ENCODE data around the gene SLC20A1. TPM values are rescaled to one million over a fixed set of nuclear protein-coding genes. Genes with fewer than 3 reads are reported as not detected.

The SLC20A1 gene
- total and polyA plus RNA-seq, 3 experiments from 2014 or later = 68.0 to 105 (median 102) TPM

DNA sequence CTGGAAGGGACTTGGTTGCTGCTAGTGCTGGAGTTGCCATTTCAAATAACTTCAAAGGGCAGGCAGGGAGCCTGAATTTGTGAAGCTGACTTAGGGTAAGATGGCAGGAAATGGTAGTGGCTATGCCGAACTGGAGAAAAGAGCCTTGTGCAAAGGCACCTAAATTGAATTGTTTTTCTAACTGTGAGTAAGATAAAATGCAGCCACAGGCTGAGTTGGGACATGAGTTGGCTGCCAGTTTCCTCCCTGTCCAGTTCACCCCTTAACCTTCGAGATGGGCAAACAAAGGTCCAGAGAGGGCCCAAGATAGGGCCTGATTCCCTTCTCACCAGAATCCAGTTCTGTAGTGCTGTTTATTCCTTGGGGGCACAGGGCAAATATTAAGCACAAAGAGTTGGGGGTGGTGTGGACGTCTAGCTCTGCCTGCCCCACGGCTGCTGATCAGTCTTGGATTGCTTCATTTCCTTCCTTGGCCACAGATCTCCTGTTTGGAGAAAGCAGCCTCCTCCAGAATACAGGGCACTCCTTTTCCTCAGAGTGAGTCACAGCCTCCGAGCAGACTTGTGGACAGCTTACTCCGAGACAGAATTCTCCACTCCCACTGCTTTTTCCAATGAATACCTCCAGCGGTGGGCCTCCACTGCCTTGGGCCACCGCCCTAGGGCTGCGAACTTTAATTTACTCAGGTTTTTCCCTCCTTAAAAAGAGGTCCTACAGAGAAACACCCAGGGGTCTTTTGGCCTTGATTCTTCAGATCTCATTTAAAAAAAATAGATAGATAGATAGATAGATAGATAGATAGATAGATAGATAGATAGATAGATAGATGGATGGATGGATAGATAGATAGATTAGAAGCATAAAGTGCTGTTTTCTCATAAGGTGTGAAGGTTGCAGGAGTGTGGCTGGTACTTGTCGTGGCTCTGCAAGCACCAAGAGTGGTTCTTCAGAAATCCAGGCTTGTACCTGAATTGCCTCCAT is 18.4 kb upstream of the SLC20A1 start:
- H3K27me3 Mint-ChIP-seq = peaks cover 0 to 2% of the 10 kb centered on the region in 2 donors
- ChIA-PET POLR2A (interaction anchor here (0.5 to 1.5 kb wide), 3 partner anchors 18 to 102 kb away, joined by 3 to 9 read pairs (median 4); partner anchors contain the start of gene SLC20A1), CTCF (interaction anchor here (0.6 to 12.6 kb wide), 16 partner anchors 8 to 104 kb away, joined by 3 to 147 read pairs (median 7); partner anchors contain the start of gene SLC20A1)
- H3K4me1 ChIP-seq (ENCODE audit: insufficient read depth, low read length) = peaks cover 80% of the 10 kb centered on the region
- no peaks in the 10 kb centered on the region for H3K27me3 ChIP-seq (ENCODE audit: insufficient read depth, low read length, poor library complexity, severe bottlenecking)
- no peaks in the 10 kb centered on the region for H3K9me3 ChIP-seq (ENCODE audit: low read length)
- H3K27ac ChIP-seq (ENCODE audit: low read depth, low read length) = no peak overlapping the region
- peaks cover 74 to 85% (median 82%) of the 10 kb centered on the region in 3 donors for H3K4me1 Mint-ChIP-seq
- H3K36me3 ChIP-seq (ENCODE audit: insufficient read depth, low read length) = no peaks in the 10 kb centered on the region
- peak overlapping the region; percentile 58 for H3K4me3 ChIP-seq (ENCODE audit: low read length)
- peak overlapping the region in 7 of 8 donors; percentile 79 to 96 (median 88) for H3K27ac Mint-ChIP-seq
- H3K36me3 Mint-ChIP-seq = peaks cover 0 to 3% (median 2%) of the 10 kb centered on the region in 3 donors
- peaks cover 0 to 4% (median 0%) of the 10 kb centered on the region in 5 donors for H3K9me3 Mint-ChIP-seq
- peak overlapping the region; percentile 64 to 88 (median 72) for H3K4me3 Mint-ChIP-seq
- DNase-seq = no peak

DNA sequence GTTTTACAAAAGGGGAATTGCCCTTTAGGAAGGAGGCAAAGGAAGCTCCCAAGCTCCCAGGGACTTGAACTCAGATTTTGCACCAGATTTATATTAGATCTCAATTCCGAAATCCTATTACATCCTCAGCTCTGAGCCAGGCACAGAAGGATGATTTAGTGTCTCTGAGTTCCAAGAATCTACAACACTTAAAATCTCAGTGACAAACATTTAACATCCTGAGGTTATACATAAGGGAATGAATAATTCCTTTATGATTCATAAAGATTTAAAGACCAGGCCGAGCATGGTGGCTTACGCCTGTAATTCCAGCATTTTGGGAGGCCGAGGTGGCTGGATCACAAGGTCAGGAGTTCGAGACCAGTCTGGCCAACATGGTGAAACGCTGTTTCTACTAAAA is 16.5 kb upstream of the SLC20A1 start:
- DNase-seq = no peak
- H3K9me3 ChIP-seq (ENCODE audit: low read length) = no peaks in the 10 kb centered on the region
- H3K27me3 ChIP-seq (ENCODE audit: insufficient read depth, low read length, poor library complexity, severe bottlenecking) = no peaks in the 10 kb centered on the region
- peak overlapping the region in 2 of 7 donors; percentile 44 to 59 for H3K4me3 Mint-ChIP-seq
- peak overlapping the region in 6 of 8 donors; percentile 7 to 97 (median 94) for H3K27ac Mint-ChIP-seq
- CTCF ChIA-PET = interaction anchor here (1.3 to 12.6 kb wide), 5 partner anchors 8 to 97 kb away, joined by 3 to 147 read pairs (median 71); partner anchors contain the start of gene SLC20A1
- H3K4me3 ChIP-seq (ENCODE audit: low read length) = no peak overlapping the region
- peaks cover 93% of the 10 kb centered on the region for H3K4me1 ChIP-seq (ENCODE audit: insufficient read depth, low read length)
- H3K36me3 ChIP-seq (ENCODE audit: insufficient read depth, low read length) = no peaks in the 10 kb centered on the region
- no peak overlapping the region for H3K27ac ChIP-seq (ENCODE audit: low read depth, low read length)
- peaks cover 0 to 4% (median 0%) of the 10 kb centered on the region in 5 donors for H3K9me3 Mint-ChIP-seq
- peaks cover 0 to 2% of the 10 kb centered on the region in 2 donors for H3K27me3 Mint-ChIP-seq
- peaks cover 0 to 3% (median 2%) of the 10 kb centered on the region in 3 donors for H3K36me3 Mint-ChIP-seq
- POLR2A ChIA-PET = interaction anchor here (0.6 to 8.0 kb wide), 3 partner anchors 17 to 63 kb away, joined by 3 to 96 read pairs (median 4); partner anchors contain the start of gene SLC20A1
- peaks cover 82 to 95% (median 95%) of the 10 kb centered on the region in 3 donors for H3K4me1 Mint-ChIP-seq

DNA sequence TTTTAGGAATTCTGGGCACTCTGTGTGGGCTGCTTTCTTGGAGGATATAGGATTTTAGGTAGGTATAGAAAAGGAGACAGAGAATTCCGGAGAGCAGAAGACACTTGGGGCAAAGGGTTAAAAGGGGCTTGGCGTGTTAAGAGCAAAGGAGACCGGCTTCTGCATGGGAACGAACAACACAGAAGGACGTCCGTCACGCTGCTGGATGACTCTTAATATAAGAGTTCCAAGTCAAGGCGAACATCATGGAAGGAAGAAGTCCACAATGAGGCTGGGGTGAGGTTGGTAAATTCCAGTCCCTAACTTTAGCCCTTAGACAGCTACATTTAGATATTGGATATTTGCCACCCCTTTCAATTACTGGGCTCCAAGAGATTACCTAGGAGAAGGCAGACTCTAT is 15.9 kb upstream of the SLC20A1 start:
- Histone ChIP-seq H3K36me3 (ENCODE audit: insufficient read depth, low read length) (no peaks in the 10 kb centered on the region), H3K4me3 (ENCODE audit: low read length) (no peak overlapping the region), H3K4me1 (ENCODE audit: insufficient read depth, low read length) (peaks cover 93% of the 10 kb centered on the region), H3K27ac (ENCODE audit: low read depth, low read length) (no peak overlapping the region), H3K27me3 (ENCODE audit: insufficient read depth, low read length, poor library complexity, severe bottlenecking) (no peaks in the 10 kb centered on the region), H3K9me3 (ENCODE audit: low read length) (no peaks in the 10 kb centered on the region)
- DNase-seq = no peak
- POLR2A ChIA-PET = interaction anchor here (0.6 to 8.0 kb wide), 2 partner anchors 17 to 31 kb away, joined by 3 to 96 read pairs; partner anchors contain the start of gene SLC20A1
- H3K4me1 Mint-ChIP-seq = peaks cover 82 to 95% (median 95%) of the 10 kb centered on the region in 3 donors
- peak overlapping the region in 6 of 7 donors; percentile 5 to 86 (median 62) for H3K4me3 Mint-ChIP-seq
- H3K36me3 Mint-ChIP-seq = peaks cover 0 to 3% (median 2%) of the 10 kb centered on the region in 3 donors
- H3K27ac Mint-ChIP-seq = peak overlapping the region; percentile 81 to 97 (median 95)
- peaks cover 0 to 4% (median 0%) of the 10 kb centered on the region in 5 donors for H3K9me3 Mint-ChIP-seq
- CTCF ChIA-PET = interaction anchor here (0.9 to 12.6 kb wide), 9 partner anchors 9 to 97 kb away, joined by 3 to 147 read pairs (median 5); partner anchors contain the start of gene SLC20A1
- H3K27me3 Mint-ChIP-seq = peaks cover 0 to 2% of the 10 kb centered on the region in 2 donors

DNA sequence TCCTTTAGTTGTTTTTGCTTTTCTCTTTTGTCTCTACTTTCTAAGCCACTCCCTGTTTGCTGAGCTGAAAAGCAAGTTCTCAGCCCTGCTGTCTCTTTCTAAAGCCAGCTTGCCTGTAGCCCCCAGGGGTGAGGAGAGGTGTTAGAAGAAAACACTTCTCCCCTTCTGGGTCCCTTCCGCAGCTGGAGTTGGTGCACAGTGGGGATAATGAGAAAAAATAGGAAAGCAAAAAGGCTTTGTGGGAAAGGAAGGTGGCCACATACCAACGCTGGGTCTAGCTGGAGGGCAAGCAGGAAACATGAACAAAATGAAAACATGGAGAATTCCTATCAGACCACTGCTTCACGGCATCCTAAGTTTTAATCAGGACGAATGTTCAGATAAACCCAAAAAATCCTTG is 15.5 kb upstream of the SLC20A1 start:
- H3K4me3 Mint-ChIP-seq = peak overlapping the region; percentile 80 to 91 (median 86)
- peak overlapping the region; percentile 92 to 97 (median 95) for H3K27ac Mint-ChIP-seq
- H3K4me1 Mint-ChIP-seq = peaks cover 84 to 96% (median 95%) of the 10 kb centered on the region in 3 donors
- peak in 1 of 5 donors; percentile 37 for DNase-seq
- H3K27me3 Mint-ChIP-seq = peaks cover 0 to 4% of the 10 kb centered on the region in 2 donors
- H3K27ac ChIP-seq (ENCODE audit: low read depth, low read length) = peak overlapping the region; percentile 68
- ChIA-PET CTCF (interaction anchor here (0.9 to 12.6 kb wide), 9 partner anchors 9 to 95 kb away, joined by 3 to 147 read pairs (median 5); partner anchors contain the start of gene SLC20A1), POLR2A (interaction anchor here (0.5 to 8.0 kb wide), 3 partner anchors 16 to 575 kb away, joined by 3 to 96 read pairs (median 5); partner anchors contain the start of genes CHCHD5, SLC20A1 and TMEM87B)
- H3K27me3 ChIP-seq (ENCODE audit: insufficient read depth, low read length, poor library complexity, severe bottlenecking) = no peaks in the 10 kb centered on the region
- H3K36me3 Mint-ChIP-seq = peaks cover under 1 to 3% (median 2%) of the 10 kb centered on the region in 3 donors
- peaks cover 94% of the 10 kb centered on the region for H3K4me1 ChIP-seq (ENCODE audit: insufficient read depth, low read length)
- H3K4me3 ChIP-seq (ENCODE audit: low read length) = peak overlapping the region; percentile 52
- H3K9me3 Mint-ChIP-seq = peaks cover 0 to 4% (median 0%) of the 10 kb centered on the region in 5 donors
- H3K9me3 ChIP-seq (ENCODE audit: low read length) = no peaks in the 10 kb centered on the region
- no peaks in the 10 kb centered on the region for H3K36me3 ChIP-seq (ENCODE audit: insufficient read depth, low read length)

DNA sequence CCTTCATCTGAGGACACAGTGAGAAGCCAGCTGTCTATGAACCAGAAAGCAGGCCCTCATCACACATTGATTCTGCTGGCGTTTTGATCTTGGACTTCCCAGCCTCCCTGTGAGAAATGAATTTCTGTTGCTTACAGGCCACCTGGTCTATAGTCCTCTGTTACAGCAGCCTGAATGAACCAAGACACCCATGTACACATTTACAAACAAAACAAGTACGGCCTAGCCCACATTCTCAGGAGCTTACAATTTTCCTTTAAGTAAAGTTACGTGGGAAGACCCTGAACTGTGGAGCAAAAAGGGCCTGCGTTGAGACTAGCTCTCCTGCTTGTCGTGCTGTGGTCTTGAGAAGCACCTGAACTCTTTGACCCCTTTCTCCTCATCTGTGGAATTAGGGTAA is 12.0 kb upstream of the SLC20A1 start:
- no peak overlapping the region for H3K27ac ChIP-seq (ENCODE audit: low read depth, low read length)
- ChIA-PET CTCF (interaction anchor here (0.9 to 12.6 kb wide), 5 partner anchors 8 to 58 kb away, joined by 3 to 147 read pairs (median 20); partner anchors contain the start of gene SLC20A1), POLR2A (interaction anchor here (0.8 to 8.0 kb wide), 2 partner anchors 10 to 13 kb away, joined by 4 to 96 read pairs; partner anchors contain the start of gene SLC20A1)
- H3K4me1 Mint-ChIP-seq = peaks cover 84 to 89% (median 85%) of the 10 kb centered on the region in 3 donors
- H3K36me3 ChIP-seq (ENCODE audit: insufficient read depth, low read length) = no peaks in the 10 kb centered on the region
- no peak for DNase-seq
- peaks cover 0 to 4% (median 0%) of the 10 kb centered on the region in 5 donors for H3K9me3 Mint-ChIP-seq
- peaks cover 84% of the 10 kb centered on the region for H3K4me1 ChIP-seq (ENCODE audit: insufficient read depth, low read length)
- H3K9me3 ChIP-seq (ENCODE audit: low read length) = no peaks in the 10 kb centered on the region
- no peaks in the 10 kb centered on the region for H3K27me3 ChIP-seq (ENCODE audit: insufficient read depth, low read length, poor library complexity, severe bottlenecking)
- H3K4me3 ChIP-seq (ENCODE audit: low read length) = peak overlapping the region; percentile 6
- H3K4me3 Mint-ChIP-seq = peak overlapping the region in 6 of 7 donors; percentile 54 to 89 (median 73)
- H3K36me3 Mint-ChIP-seq = peaks cover 2 to 4% (median 3%) of the 10 kb centered on the region in 3 donors
- peak overlapping the region; percentile 47 to 99 (median 96) for H3K27ac Mint-ChIP-seq
- H3K27me3 Mint-ChIP-seq = peaks cover 0 to 5% of the 10 kb centered on the region in 2 donors

DNA sequence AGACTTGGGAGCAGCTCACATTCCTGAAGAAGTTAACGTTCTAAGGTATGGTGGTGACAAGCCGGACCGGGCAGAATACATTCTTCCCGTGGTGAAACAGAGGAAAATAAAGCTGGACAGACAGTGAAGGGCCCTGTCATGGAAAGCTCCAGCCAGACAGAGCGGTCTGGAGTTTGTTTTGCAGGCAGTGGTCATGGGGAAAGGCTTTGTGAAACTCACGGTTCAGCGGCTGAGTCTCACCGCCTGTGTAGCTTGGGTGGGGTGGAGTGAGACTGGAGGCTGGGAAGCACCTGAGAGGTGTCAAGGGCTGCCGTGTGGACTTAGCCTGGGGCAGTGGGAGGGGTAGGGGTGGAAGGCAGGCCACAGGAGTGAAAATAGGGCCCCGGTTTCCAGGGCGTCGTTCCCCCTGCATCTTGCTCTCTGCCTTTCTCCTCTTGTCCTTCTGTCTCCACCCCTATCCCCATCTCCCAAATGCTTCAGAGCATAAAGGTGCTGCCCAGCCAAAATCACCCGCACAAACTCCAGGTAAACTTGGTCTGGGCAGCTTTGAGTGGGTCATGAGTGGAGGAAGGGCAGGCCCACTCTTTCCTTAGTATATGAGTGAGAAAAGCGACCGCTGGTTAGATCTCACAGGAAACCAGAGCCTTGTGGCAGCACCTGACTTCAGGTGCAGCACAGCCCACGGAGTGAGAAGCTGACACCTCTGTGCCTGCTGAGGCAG is 11.4 kb upstream of the SLC20A1 start:
- H3K27me3 ChIP-seq (ENCODE audit: insufficient read depth, low read length, poor library complexity, severe bottlenecking) = no peaks in the 10 kb centered on the region
- no peak overlapping the region for H3K27ac ChIP-seq (ENCODE audit: low read depth, low read length)
- Mint-ChIP-seq H3K9me3 (peaks cover 0 to 4% (median 0%) of the 10 kb centered on the region in 5 donors), H3K4me3 (peak overlapping the region; percentile 36 to 89 (median 79)), H3K27ac (peak overlapping the region; percentile 47 to 99 (median 96)), H3K4me1 (peaks cover 79 to 84% (median 79%) of the 10 kb centered on the region in 3 donors), H3K36me3 (peaks cover 2 to 4% (median 3%) of the 10 kb centered on the region in 3 donors), H3K27me3 (peaks cover 0 to 5% of the 10 kb centered on the region in 2 donors)
- peak in 4 of 5 donors; percentile 31 to 63 (median 44) for DNase-seq
- POLR2A ChIA-PET = interaction anchor here (0.8 to 8.0 kb wide), 2 partner anchors 10 to 12 kb away, joined by 4 to 96 read pairs; partner anchors contain the start of gene SLC20A1
- no peaks in the 10 kb centered on the region for H3K36me3 ChIP-seq (ENCODE audit: insufficient read depth, low read length)
- no peaks in the 10 kb centered on the region for H3K9me3 ChIP-seq (ENCODE audit: low read length)
- peak overlapping the region; percentile 6 for H3K4me3 ChIP-seq (ENCODE audit: low read length)
- CTCF ChIA-PET = interaction anchor here (0.9 to 12.6 kb wide), 7 partner anchors 9 to 57 kb away, joined by 3 to 147 read pairs (median 5); partner anchors contain the start of gene SLC20A1
- H3K4me1 ChIP-seq (ENCODE audit: insufficient read depth, low read length) = peaks cover 78% of the 10 kb centered on the region

All from CD8-positive, alpha-beta memory T cell (primary cell).